T47D (cell line): ENCODE data around the gene RRP36.

ENCODE experiments used
- DNase-seq, 2 experiments: peaks; one replicate each; pipeline versions ENCODE4 v3.0.0 to v3.0.0-alpha.2; 2011 to 2012; ENCODE audit warnings: low read depth in 1 of 2, low spot score in 1 of 2
- JUND ChIP-seq: IDR thresholded peaks from 2 replicates; pipeline ENCODE4 v1.6.1; 2012; ENCODE audit warnings: low read depth
- in situ Hi-C: cut with HindIII; loops from 2 replicates; pipeline ENCODE4 v1.10.0; 2016; ENCODE audit warnings: low sequenced_read_pairs, low pct_unique_long_range_greater_than_20kb

RRP36 gene

DNA sequence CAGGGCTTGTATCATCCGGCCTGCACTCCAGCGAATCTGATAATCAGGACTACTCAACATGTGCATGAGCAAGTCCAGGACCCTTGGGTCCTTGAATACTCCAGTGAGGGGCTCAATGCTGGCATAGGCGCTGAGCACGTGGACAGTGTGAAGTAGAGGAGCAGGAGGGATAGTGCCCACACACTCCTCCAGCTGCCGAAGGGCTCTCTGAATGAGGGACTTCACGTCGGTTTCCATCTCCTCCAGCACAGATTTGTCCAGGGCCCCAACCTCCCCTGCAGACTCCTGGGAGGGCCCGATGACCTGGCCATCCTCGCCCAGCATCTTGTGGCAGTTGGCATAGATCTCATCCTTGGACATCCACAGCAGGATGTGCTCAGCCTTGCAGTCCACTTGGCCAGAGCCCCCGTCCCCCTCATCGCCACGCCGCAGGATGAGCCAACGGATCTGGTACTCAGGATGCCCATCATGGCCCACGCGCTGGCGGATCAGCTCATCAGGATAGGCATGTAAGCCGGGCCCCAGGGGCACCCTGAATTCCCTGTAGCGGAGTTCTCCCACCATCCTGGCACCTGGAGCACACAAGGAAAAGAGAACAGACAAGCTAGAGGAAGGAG lies 30.9 kb downstream of the RRP36 start:
- in situ Hi-C loops: no loop called here
- TF ChIP-seq JUND: no peak
- no peak for DNase-seq

DNA sequence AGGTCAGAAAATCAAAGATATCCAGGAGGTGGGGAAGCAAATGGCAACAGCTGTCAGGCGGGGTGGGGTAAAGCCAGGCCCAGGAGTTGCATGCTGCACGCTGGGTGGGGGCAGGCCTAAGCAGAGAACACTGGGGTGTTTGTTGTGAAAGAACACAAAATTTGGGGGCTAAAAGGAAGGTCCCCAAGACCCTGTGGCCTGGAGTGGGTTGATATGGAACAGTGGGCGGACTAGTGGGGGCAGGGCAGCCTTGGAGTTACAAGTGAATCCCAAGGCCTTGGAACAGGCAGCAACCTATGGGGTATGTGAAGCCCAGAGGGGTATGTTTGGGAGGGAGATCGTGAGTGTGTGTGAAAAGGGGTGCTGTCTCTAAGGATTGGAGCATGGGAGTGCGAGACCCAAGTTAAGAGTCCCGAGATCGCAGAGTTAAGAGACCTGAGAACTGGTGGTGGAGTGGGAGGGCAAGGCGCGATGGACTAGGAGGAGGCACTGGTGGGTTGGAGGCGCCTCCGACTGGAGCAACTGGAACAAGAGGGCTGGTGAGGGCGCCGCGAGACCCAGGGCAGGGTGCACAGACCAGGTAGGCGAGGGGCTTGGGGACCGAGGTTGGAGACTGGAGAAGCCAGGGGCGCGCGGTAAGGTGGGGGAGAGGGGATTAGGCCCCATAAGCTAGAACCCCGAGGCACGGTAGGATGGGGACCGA lies 31.6 kb downstream of the RRP36 start:
- TF ChIP-seq JUND: no peak
- DNase-seq: peak in 1 of 2 experiments; percentile 29

DNA sequence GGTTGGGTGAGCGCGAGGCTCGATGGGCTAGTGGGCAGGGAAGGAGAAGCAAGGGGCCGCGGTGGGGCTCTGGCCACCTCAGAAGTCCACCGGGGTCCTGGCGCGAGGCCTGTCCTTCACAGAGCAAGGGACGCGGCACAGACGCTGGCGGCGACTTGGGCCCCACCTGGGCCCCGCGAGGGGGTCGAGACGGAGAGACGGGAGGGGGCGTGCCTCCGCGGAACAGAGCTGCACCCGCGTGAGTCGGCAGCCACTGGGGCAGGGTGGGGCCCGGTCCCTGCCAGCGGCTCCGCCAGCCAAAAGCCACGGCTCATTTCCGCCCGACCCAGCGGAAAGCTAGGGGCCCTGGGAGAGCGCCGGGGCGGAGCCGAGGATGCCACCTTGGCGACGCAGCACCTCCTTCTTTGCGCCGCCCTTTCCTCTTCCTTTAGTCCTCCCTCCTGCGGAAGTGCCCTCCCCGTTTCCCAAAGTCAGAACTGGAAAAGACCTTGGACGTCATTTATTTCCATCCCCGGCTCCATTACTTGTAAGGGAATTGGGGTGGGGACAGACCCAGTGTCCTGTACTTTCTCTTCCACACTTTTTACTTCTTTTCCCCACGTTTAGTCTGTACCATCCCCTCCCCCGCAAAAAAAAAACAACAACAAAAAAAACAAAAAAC lies 32.3 kb downstream of the RRP36 start, which contains the start of gene CUL7:
CUL7 (minus strand) TSS at position 307 of the 661 bp plus-strand sequence. CDS start 1,063 bp downstream, outside the sequence.
- in situ Hi-C loops: no loop called here
- TF ChIP-seq JUND: no peak
- DNase-seq: peak; percentile 96 to 98

More for the DNA sequence above, 31.6 kb downstream of the RRP36 start:
- in situ Hi-C loops: no loop called here

DNA sequence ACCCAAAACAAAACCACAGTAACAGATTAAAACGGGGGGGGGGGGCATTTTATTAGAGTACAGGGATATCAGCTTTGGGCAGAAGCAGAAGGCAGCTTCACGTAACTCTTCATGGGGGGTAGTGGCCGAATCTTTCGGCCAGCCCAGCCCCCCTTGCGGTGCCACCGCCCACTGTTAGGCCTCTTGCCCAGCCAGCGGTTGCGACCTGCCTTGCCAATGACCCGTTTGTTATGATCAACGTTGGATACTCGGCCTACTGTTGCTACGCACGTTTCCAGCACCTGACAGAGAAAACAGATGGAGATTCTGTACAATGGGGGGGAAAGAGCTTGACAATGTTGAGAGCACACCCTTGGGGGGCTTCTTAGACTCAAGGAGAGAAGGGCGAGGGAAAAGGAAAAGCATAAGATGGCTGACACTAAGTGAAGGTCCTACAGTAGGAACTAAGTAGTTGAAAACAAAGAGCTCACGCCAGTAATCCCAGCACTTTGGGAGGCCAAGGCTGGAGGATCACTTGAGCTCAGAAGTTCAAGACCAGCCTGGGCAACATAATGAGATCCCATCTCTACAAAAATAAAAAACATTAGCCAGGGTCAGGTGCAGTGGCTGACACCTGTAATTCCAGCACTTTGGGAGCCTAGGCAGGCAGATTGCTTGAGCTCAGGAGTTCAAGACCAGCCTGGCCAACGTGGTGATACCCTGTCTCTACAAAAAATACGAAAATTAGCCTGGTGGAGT lies 33.0 kb downstream of the RRP36 start:
- no peak for DNase-seq
- in situ Hi-C loops: no loop called here
- no peak for TF ChIP-seq JUND

DNA sequence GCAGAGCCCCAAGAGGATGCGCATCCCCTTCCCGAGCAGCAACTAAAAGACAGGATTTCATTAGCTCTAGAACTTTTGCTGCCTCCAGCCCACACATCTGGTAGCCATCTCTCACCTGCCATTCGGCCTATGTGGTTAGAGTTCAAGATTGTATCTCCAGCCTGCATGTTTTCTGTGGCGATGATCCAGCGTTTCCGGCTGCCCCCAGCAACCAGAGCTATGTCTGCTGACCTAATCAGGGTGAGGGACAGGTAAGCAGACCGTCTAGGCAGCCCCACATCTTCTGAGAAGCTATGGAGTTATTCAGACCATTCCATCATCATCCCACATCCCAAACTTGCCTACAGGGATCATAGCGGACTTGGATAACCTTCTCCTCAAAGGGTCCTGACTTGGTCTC lies 34.5 kb downstream of the RRP36 start:
- in situ Hi-C loops: no loop called here
- DNase-seq: no peak
- TF ChIP-seq JUND: no peak

DNA sequence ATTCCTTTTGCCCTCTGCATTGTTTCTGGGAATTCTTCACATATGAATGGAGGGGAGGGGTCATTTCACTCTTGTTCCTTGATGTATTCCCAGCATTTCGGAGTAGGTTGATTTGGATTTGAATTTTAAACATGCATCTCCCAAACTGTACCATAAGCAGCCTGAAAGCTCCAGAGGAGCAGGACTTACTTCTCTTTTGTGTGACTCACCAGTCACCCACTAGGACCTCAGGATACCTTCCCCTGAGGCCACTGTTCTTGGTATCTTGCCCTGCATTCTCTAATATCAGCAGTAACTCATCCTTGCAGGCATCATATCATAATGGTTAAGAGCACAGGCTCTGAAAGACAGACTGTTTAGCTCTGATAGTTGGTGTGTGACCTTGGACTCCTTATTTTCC lies 37.1 kb downstream of the RRP36 start:
- no peak for TF ChIP-seq JUND
- no peak for DNase-seq
- in situ Hi-C loops: no loop called here

DNA sequence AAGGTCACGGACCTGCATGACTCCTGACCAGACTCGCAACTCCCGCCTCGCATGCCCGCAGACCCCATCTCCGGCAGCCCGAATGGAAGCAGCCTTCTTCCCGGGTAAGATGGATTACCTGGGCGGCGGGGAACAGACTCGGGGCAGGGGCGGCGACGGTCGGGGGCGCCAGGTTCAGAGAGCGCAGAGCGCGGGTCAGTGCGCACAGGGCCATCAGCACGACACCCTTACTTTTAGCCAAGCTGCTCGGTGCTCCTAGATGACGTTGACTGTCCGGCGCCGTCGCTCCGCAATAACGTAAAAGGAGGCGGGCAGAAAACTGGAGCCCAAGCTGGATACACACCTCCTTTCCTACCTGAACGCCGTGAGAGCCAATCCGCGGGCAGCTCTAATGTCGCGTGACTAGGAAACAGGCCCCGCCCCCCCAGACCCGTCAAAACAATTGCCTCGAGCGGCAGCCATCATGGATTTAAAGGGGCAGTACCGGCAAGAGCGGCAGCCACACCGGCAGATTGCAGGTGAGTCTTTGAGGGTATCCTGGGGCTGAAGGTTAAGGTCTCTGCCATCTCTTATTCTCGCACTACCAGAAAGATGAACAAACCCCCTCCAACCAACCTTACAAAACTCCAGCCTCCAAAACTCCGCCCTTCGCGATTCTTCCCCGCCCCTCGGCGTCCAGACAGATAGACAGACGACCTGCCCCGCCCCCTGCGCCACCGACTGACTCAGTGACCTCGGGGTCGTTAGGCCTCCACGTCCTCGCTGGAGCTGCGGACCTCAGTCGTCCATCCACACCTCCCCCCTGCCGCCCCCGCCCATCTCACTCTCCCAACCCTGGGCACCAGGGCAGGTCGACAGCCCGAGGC lies 38.0 kb downstream of the RRP36 start, which contains the start of the genes KLC4 and MRPL2:
KLC4 (plus strand) TSS at position 464 of the 866 bp plus-strand sequence. CDS start 1,705 bp downstream, outside the sequence.
MRPL2 (minus strand) TSS at position 267 of the 866 bp plus-strand sequence; CDS start at position 214, 53 bp downstream.
- peak; percentile 99 for DNase-seq
- in situ Hi-C loops: no loop called here
- TF ChIP-seq JUND: no peak

DNA sequence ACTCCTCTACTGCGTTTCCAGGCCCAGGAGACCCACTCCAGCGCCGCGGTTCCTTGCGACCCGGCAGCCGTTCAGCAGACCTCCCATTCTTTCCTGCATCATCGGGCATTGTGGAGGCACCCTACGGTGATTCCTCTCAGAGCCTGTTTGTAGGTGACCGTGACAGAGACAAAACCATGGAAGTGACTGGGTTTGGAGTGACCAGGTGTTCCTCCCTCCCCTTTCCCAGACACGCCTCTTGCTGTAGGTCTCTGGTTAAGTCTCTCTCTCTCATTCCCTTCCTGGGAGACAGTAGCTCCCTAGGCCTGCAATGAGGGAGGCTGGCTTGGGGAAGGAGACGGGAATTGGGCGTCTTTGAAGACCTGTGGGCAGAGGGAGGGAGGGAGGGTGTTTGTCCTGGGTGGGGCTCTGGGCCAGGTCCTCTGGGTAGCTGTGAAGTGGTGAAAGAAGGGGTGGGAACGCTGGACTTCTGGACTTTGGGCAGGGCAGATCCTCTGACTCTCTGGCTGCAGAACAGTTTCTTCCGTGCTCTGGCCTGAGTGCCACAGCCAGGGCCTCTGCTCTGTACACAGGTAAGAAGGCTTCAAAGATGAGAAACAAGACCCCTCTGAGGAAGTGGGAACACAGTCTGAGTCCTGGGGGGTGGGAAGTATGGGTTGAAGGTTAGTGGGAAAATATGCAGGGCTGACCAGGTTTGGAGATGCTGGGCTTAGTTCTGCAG lies 38.8 kb downstream of the RRP36 start:
- DNase-seq: peak; percentile 72 to 81
- in situ Hi-C loops: no loop called here

DNA sequence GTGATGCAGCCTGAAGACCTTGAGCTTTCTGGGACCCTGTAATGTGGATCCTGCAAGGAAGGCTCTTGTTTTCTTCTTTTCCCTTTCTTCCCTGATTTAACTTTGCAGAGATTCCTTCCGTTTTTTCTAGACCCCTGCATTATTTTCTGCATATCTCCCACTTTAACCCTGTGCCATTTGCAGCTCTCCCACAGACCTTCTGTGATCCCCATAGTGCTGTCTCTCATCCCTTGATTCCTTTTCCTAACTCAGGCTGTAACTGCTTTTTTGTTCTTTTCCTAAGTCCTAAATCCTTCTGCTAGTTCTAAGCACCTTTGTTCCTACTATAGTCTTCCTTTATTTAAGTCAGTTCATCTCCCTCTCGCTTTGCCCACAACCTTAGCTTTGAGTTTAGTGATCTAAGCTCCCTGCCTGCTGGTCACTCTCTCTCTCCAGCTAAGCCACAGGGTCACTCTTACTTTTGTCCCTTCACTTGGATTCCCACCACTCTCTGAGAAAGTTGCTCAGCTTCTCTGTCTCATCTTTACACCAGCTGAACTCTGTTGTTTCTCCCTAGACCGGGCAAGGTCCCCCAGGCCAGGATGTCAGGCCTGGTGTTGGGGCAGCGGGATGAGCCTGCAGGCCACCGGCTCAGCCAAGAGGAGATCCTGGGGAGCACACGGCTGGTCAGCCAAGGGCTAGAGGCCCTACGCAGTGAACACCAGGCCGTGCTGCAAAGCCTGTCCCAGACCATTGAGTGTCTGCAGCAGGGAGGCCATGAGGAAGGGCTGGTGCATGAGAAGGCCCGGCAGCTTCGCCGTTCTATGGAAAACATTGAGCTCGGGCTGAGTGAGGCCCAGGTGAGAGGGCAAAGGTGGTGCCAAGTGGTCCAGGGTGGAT lies 39.6 kb downstream of the RRP36 start:
- no peak for TF ChIP-seq JUND
- in situ Hi-C loops: no loop called here
- no peak for DNase-seq

More for the DNA sequence above, 38.8 kb downstream of the RRP36 start:
- TF ChIP-seq JUND: no peak

DNA sequence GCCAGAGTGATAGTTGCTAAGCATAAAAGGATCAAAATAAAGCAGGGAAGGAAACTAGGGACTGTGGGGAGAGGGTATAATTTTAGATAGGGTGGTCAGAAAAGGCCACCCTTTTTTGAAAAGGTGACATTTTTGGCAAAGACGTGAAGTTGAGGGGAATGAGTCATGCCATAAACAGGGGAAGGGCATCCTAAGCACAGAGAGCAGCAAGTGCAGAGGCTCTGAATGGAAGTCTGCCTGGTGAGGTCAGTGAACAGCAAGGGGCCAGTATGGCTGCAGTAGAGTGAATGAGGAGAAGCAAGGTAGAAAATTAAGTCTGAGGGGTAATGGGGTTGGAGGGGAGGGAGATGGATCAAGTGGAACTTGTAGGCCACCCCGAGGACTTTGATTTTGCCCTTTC lies 40.4 kb downstream of the RRP36 start:
- DNase-seq: no peak
- TF ChIP-seq JUND: no peak
- in situ Hi-C loops: no loop called here
